ENCODE measurements around the gene HDAC9.

Gene HDAC9

DNA sequence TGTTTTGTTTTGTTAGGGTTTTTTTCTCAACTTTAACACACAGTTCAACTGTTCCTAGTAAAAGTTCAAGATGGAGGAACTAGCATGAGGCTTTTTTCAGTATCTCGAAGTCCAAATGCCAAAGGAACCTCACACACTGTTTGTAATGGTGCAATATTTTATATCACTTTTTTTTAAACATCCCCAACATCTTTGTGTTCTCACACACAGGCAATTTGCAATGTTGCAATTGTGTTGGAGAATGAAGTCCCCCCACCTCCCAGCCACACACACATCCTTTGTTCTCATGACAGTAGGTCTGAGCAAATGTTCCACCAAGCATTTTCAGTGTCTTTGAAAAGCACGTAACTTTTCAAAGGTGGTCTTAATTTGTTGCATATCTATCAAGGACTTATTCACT, 501.0 kb downstream of the HDAC9 start:
- Histone ChIP-seq H3K9me2 (replicated peaks; ENCODE audit: low read depth, low read length) (no peaks in the 10 kb centered on the region), H3K4me2 (ENCODE audit: low read depth, low read length, poor library complexity, severe bottlenecking) (no peak overlapping the region), H3K36me3 (ENCODE audit: insufficient read depth, low read length) (no peaks in the 10 kb centered on the region), H3K27me3 (ENCODE audit: insufficient read depth, low read length, poor library complexity, severe bottlenecking) (no peaks in the 10 kb centered on the region), H4K20me1 (ENCODE audit: insufficient read depth, low read length, poor library complexity, severe bottlenecking) (no peaks in the 10 kb centered on the region), H3K4me3 (ENCODE audit: low read length, poor library complexity, severe bottlenecking) (no peak overlapping the region), H3K9ac (ENCODE audit: low read depth, low read length, poor library complexity, severe bottlenecking) (no peak overlapping the region), H3K4me1 (ENCODE audit: insufficient read depth, low read length, poor library complexity, severe bottlenecking) (no peaks in the 10 kb centered on the region), H3K79me2 (ENCODE audit: insufficient read depth, low read length) (no peaks in the 10 kb centered on the region), H2AFZ (ENCODE audit: low read length) (no peak overlapping the region), H3K9me3 (ENCODE audit: insufficient read depth, low read depth, low read length) (no peaks in the 10 kb centered on the region), H3F3A (ENCODE audit: low read depth) (no peaks in the 10 kb centered on the region)
- no peak for TF ChIP-seq EZH2phosphoT487 (IDR thresholded peaks at IDR 0.05; ENCODE audit: borderline replicate concordance)
- TF ChIP-seq, protein P1, sequence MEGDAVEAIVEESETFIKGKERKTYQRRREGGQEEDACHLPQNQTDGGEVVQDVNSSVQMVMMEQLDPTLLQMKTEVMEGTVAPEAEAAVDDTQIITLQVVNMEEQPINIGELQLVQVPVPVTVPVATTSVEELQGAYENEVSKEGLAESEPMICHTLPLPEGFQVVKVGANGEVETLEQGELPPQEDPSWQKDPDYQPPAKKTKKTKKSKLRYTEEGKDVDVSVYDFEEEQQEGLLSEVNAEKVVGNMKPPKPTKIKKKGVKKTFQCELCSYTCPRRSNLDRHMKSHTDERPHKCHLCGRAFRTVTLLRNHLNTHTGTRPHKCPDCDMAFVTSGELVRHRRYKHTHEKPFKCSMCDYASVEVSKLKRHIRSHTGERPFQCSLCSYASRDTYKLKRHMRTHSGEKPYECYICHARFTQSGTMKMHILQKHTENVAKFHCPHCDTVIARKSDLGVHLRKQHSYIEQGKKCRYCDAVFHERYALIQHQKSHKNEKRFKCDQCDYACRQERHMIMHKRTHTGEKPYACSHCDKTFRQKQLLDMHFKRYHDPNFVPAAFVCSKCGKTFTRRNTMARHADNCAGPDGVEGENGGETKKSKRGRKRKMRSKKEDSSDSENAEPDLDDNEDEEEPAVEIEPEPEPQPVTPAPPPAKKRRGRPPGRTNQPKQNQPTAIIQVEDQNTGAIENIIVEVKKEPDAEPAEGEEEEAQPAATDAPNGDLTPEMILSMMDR (conservative IDR thresholded peaks at IDR 0.05; ENCODE audit: low read length) = no peak

DNA sequence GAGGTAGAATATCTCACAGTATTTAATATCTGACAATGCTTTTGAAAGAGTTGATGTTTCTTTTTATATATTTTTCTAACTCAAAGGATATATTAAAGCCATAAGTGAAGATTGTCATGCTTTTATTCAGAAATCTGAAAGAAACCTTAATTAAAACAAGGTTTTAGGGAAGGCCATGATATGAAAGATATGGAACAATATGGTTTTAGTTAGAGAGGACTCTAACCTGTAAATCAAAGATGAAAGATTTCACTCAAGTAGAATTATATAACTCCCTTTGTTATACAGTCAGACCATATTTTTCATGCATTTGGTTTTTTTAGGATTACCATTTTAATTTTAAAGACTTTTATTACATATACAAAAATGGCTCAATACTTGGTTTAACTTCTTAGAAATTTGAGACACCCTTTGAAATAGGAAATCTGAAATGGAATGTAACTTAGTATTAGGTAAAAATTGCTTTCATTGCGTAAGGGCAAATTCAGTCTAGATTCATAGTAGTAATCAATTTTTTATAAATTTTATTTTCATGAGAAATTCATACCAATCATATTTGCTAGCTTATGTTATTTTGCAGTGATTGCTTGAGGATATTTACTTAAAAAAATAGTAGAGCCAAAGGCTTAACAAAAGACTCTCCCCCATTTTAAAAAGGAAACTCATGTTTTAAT, 502.1 kb downstream of the HDAC9 start:
- no peaks in the 10 kb centered on the region for H3K36me3 ChIP-seq (ENCODE audit: insufficient read depth, low read length)
- no peaks in the 10 kb centered on the region for H4K20me1 ChIP-seq (ENCODE audit: insufficient read depth, low read length, poor library complexity, severe bottlenecking)
- no peak overlapping the region for H2AFZ ChIP-seq (ENCODE audit: low read length)
- H3K27me3 ChIP-seq (ENCODE audit: insufficient read depth, low read length, poor library complexity, severe bottlenecking) = no peaks in the 10 kb centered on the region
- no peak overlapping the region for H3K9ac ChIP-seq (ENCODE audit: low read depth, low read length, poor library complexity, severe bottlenecking)
- H3K9me3 ChIP-seq (ENCODE audit: insufficient read depth, low read depth, low read length) = no peaks in the 10 kb centered on the region
- H3K4me2 ChIP-seq (ENCODE audit: low read depth, low read length, poor library complexity, severe bottlenecking) = no peak overlapping the region
- TF ChIP-seq, protein P1 (conservative IDR thresholded peaks at IDR 0.05; ENCODE audit: low read length) = no peak
- no peak for TF ChIP-seq EZH2phosphoT487 (IDR thresholded peaks at IDR 0.05; ENCODE audit: borderline replicate concordance)
- no peaks in the 10 kb centered on the region for H3K4me1 ChIP-seq (ENCODE audit: insufficient read depth, low read length, poor library complexity, severe bottlenecking)
- no peak overlapping the region for H3K4me3 ChIP-seq (ENCODE audit: low read length, poor library complexity, severe bottlenecking)
- no peaks in the 10 kb centered on the region for H3K79me2 ChIP-seq (ENCODE audit: insufficient read depth, low read length)
- no peaks in the 10 kb centered on the region for H3F3A ChIP-seq (ENCODE audit: low read depth)
- H3K9me2 ChIP-seq (replicated peaks; ENCODE audit: low read depth, low read length) = no peaks in the 10 kb centered on the region

DNA sequence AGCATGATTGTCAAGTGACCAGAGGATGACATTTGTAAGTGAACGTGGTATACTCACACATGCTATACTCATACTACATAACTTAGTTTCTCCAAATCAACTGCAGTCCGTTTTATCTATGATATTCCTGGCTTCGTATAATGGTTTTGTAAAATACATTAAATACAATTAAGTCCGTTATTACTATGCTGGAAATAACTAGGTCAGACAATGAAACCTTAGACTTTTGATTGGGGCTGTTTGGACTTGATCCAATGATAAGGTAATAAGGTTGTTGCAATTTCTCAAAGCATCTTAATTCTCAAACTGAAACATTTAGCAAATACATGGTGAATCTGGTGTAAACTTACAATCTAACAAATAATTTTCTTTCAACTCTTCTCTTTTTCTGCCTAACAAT, 504.9 kb downstream of the HDAC9 start:
- Histone ChIP-seq H3K9ac (ENCODE audit: low read depth, low read length, poor library complexity, severe bottlenecking) (no peak overlapping the region), H3K9me3 (ENCODE audit: insufficient read depth, low read depth, low read length) (no peaks in the 10 kb centered on the region), H3K9me2 (replicated peaks; ENCODE audit: low read depth, low read length) (no peaks in the 10 kb centered on the region), H2AFZ (ENCODE audit: low read length) (no peak overlapping the region), H3K36me3 (ENCODE audit: insufficient read depth, low read length) (no peaks in the 10 kb centered on the region), H3K4me3 (ENCODE audit: low read length, poor library complexity, severe bottlenecking) (no peak overlapping the region), H4K20me1 (ENCODE audit: insufficient read depth, low read length, poor library complexity, severe bottlenecking) (no peaks in the 10 kb centered on the region), H3K79me2 (ENCODE audit: insufficient read depth, low read length) (no peaks in the 10 kb centered on the region), H3F3A (ENCODE audit: low read depth) (no peaks in the 10 kb centered on the region), H3K4me2 (ENCODE audit: low read depth, low read length, poor library complexity, severe bottlenecking) (no peak overlapping the region), H3K4me1 (ENCODE audit: insufficient read depth, low read length, poor library complexity, severe bottlenecking) (no peaks in the 10 kb centered on the region), H3K27me3 (ENCODE audit: insufficient read depth, low read length, poor library complexity, severe bottlenecking) (no peaks in the 10 kb centered on the region)
- TF ChIP-seq EZH2phosphoT487 (IDR thresholded peaks at IDR 0.05; ENCODE audit: borderline replicate concordance) = no peak
- TF ChIP-seq, protein P1 (conservative IDR thresholded peaks at IDR 0.05; ENCODE audit: low read length) = no peak

All from Loucy (cell line).